OCI-LY3 (cell line): Measurements from ENCODE around the gene ZBTB16.

ENCODE experiments used
- EZH2phosphoT487 ChIP-seq: fragments of 200-600 bp; shearing (Covaris generic); IDR thresholded peaks from 2 replicates; pipeline ENCODE4 v1.6.1; 2018; ENCODE audit warnings: antibody characterized with exemption, mixed run types, low read depth
- TF ChIP-seq, protein P1 (sequence below): fragments of 200-600, 300-600 bp; sonication (generic); IDR thresholded peaks from 2 replicates; pipeline ENCODE4 v1.5.1; 2014; ENCODE audit warnings: antibody characterized with exemption, low read length, low read depth

- TF ChIP-seq, protein P1, sequence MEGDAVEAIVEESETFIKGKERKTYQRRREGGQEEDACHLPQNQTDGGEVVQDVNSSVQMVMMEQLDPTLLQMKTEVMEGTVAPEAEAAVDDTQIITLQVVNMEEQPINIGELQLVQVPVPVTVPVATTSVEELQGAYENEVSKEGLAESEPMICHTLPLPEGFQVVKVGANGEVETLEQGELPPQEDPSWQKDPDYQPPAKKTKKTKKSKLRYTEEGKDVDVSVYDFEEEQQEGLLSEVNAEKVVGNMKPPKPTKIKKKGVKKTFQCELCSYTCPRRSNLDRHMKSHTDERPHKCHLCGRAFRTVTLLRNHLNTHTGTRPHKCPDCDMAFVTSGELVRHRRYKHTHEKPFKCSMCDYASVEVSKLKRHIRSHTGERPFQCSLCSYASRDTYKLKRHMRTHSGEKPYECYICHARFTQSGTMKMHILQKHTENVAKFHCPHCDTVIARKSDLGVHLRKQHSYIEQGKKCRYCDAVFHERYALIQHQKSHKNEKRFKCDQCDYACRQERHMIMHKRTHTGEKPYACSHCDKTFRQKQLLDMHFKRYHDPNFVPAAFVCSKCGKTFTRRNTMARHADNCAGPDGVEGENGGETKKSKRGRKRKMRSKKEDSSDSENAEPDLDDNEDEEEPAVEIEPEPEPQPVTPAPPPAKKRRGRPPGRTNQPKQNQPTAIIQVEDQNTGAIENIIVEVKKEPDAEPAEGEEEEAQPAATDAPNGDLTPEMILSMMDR: no peak
- no peak for TF ChIP-seq EZH2phosphoT487
These were observed 66.4 kb downstream of the ZBTB16 start for GRCh38 chr11:114125959-114126358.
